Measurements from ENCODE around the gene ZNF322.

- TF ChIP-seq, protein P1, sequence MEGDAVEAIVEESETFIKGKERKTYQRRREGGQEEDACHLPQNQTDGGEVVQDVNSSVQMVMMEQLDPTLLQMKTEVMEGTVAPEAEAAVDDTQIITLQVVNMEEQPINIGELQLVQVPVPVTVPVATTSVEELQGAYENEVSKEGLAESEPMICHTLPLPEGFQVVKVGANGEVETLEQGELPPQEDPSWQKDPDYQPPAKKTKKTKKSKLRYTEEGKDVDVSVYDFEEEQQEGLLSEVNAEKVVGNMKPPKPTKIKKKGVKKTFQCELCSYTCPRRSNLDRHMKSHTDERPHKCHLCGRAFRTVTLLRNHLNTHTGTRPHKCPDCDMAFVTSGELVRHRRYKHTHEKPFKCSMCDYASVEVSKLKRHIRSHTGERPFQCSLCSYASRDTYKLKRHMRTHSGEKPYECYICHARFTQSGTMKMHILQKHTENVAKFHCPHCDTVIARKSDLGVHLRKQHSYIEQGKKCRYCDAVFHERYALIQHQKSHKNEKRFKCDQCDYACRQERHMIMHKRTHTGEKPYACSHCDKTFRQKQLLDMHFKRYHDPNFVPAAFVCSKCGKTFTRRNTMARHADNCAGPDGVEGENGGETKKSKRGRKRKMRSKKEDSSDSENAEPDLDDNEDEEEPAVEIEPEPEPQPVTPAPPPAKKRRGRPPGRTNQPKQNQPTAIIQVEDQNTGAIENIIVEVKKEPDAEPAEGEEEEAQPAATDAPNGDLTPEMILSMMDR (IDR thresholded peaks at IDR 0.05) = peak in 2 of 4 experiments; percentile 22 to 34
- TF ChIP-seq POLR2A (IDR thresholded peaks at IDR 0.05) = peak; percentile 50 to 84
Observed at GRCh38 chr6:26596579-26597388, 62.8 kb downstream of the ZNF322 start, which contains the start of gene ABT1.

Measured in uterus (tissue), 2 donors.